ENCODE results near the gene ANKRD30B. TPM values are rescaled to one million over a fixed set of nuclear protein-coding genes. Genes with fewer than 3 reads are reported as not detected.
"Not testable (repeated sequence)": the region's sequence is repeated elsewhere in the genome, so short reads cannot be mapped to it uniquely, and the experiment has no call there.

Gene ANKRD30B
- total RNA-seq, 2 experiments from 2014 or later, result not detected

DNA sequence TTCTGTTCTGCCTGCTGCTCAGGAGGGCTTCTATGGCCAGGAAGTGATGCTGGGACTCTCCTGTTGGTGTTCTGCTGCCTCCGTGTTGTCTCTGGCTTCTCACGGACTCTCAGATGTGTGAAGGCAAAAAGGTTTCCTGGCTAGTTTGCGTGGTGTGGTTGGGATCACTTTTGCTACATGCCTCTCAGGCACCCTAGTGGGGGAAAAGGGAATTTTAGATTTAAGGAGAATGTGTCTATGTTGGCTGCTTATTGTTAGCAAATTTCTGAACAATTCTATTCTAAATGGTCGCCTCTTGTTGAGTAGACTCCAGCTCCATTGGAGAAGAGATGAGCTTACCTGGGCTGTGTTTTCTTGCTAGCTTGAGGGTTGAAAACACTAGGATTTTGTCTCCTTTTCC, 120.9 kb downstream of the ANKRD30B start:
- ATAC-seq; H3K9me3 Mint-ChIP-seq (ENCODE audit: low read depth); H3K4me3 Mint-ChIP-seq; H3K27me3 Mint-ChIP-seq; H3K36me3 Mint-ChIP-seq; CTCF ChIA-PET; H3K4me1 Mint-ChIP-seq; DNase-seq; H3K27ac Mint-ChIP-seq: not testable (repeated sequence)

DNA sequence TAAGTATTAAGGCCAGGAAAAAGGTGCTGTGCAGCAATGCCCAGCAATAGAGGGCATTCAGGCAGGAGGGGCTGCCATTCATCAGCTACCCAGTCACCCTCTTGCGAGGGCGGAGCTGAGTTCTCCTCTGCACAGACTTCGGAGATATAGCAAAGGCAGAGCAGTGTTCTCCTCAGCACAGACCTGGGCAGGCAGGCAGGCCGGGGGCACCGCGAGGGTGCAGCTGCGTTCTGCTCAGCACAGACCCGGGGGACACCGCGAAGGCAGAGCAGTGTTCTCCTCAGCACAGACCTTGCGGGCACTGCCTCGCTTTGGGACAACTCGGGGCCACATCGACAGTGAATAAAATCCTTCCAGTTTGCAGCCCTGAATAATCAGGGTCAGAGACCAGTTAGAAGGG, 130.9 kb downstream of the ANKRD30B start:
- H3K27ac Mint-ChIP-seq; H3K36me3 Mint-ChIP-seq; ATAC-seq; H3K9me3 Mint-ChIP-seq (ENCODE audit: low read depth); DNase-seq; H3K27me3 Mint-ChIP-seq; H3K4me3 Mint-ChIP-seq; CTCF ChIA-PET; H3K4me1 Mint-ChIP-seq: not testable (repeated sequence)

DNA sequence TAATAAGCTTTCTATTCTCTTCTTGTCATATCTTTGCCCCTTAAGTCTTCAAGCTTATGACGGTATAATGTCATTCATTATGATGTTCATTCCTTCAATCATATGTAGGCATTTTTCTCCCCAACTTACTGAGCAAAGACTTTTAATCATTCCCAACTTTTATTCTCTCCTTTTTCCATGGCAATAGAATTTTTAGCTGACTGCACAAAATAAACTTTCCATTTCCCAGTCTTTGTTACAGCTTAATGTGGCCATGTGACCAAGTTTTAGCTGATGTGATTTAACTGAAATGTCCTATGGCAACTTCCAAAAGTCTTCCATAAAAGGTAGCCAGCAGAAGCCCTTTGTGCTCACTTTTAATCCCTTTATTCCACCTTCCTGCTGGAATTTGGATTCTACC, 152.5 kb downstream of the ANKRD30B start:
- H3K9me3 Mint-ChIP-seq (ENCODE audit: low read depth), result no peaks in the 10 kb centered on the region
- no peak for DNase-seq
- H3K27me3 Mint-ChIP-seq, result peaks cover 6% of the 10 kb centered on the region
- no peak for ATAC-seq
- no peak overlapping the region for H3K27ac Mint-ChIP-seq
- no peak overlapping the region for H3K4me3 Mint-ChIP-seq
- H3K4me1 Mint-ChIP-seq, result no peaks in the 10 kb centered on the region
- no peaks in the 10 kb centered on the region for H3K36me3 Mint-ChIP-seq
- CTCF ChIA-PET, result no interaction called here

Small RNA genes within 50 kb of the gene (microRNA-seq; reads per million reads assigned to microRNA genes)
- gene MIR3156-2, result not detected

Other genes starting within 250 kb of the ANKRD30B start
- not detected for gene POTEC, start 204.6 kb upstream of the ANKRD30B start, total RNA-seq